ENCODE data around the gene FALEC. TPM values are rescaled to one million over a fixed set of nuclear protein-coding genes. Genes with fewer than 3 reads are reported as not detected.

FALEC gene
- total RNA-seq, result not detected
- not detected for polyA plus RNA-seq (ENCODE audit: insufficient read depth, low read depth, low replicate concordance)
- long read RNA-seq, donor 1, result 0 reads
- long read RNA-seq, donor 2, result 0 reads
- long read RNA-seq, donor 3, result 0 reads
- long read RNA-seq, donor 4, result 0 reads
- long read RNA-seq, donor 5, result 0 reads
- long read RNA-seq, donor 6, result 0 reads
- long read RNA-seq, donor 7, partial matches to known transcripts, result 1 of 1 reads
- long read RNA-seq, donor 7, other reads (novel, unspliced or antisense), result 0 of 1 reads
- long read RNA-seq, donor 8, result 0 reads
- long read RNA-seq, donor 9, result 0 reads
- long read RNA-seq, donor 10, result 0 reads

- peak within 1 kb of the TSS; percentile 53 to 63 for H3K27ac ChIP-seq (ENCODE audit: low read depth in 2 of 2, low read length in 2 of 2)
- peak within 1 kb of the TSS; percentile 29 to 78 (median 74) for H3K9ac ChIP-seq (ENCODE audit: low read length in 3 of 3)
- intact Hi-C loops (cut with DNase I), result no loop called here
- peak; percentile 96 to 99 (median 98) for DNase-seq
- peak within 1 kb of the TSS; percentile 56 to 89 (median 75) for H3K4me3 ChIP-seq (ENCODE audit: low read length in 3 of 3)
- no peaks in the 10 kb centered on the region for H3K27me3 ChIP-seq (ENCODE audit: control insufficient read depth, insufficient read depth, low read length)
- TF ChIP-seq CTCF (IDR thresholded peaks at IDR 0.05; ENCODE audit: borderline replicate concordance, extremely low read depth, insufficient read depth), result peak; percentile 10
- peaks cover 2 to 4% (median 3%) of the 10 kb centered on the region in 3 donors for H3K4me1 ChIP-seq (ENCODE audit: control insufficient read depth in 2 of 3, insufficient read depth in 2 of 3, low read depth in 1 of 3, low read length in 3 of 3)
- no peak for FAIRE-seq
- no peaks in the 10 kb centered on the region for H3K9me3 ChIP-seq (ENCODE audit: control insufficient read depth in 2 of 3, insufficient read depth in 1 of 3, low read length in 3 of 3)
- H3K36me3 ChIP-seq (ENCODE audit: control insufficient read depth in 2 of 3, insufficient read depth in 3 of 3, low read length in 3 of 3), result no peaks in the 10 kb centered on the region
These were observed at the start of gene FALEC for GRCh38 chr1:150515328-150516049. Gene FALEC (plus strand): TSS chr1:150515752.

- FAIRE-seq (no peak), DNase-seq (no peak)
- H3K9ac ChIP-seq (ENCODE audit: low read length in 3 of 3), result no peak overlapping the region
- no peaks in the 10 kb centered on the region for H3K9me3 ChIP-seq (ENCODE audit: control insufficient read depth in 2 of 3, insufficient read depth in 1 of 3, low read length in 3 of 3)
- H3K4me3 ChIP-seq (ENCODE audit: low read length in 3 of 3), result no peak overlapping the region
- TF ChIP-seq CTCF (IDR thresholded peaks at IDR 0.05; ENCODE audit: borderline replicate concordance, extremely low read depth, insufficient read depth), result no peak
- no peaks in the 10 kb centered on the region for H3K4me1 ChIP-seq (ENCODE audit: control insufficient read depth in 2 of 3, insufficient read depth in 2 of 3, low read depth in 1 of 3, low read length in 3 of 3)
- H3K36me3 ChIP-seq (ENCODE audit: control insufficient read depth in 2 of 3, insufficient read depth in 3 of 3, low read length in 3 of 3), result peaks cover 10 to 29% (median 17%) of the 10 kb centered on the region in 3 donors
- peak overlapping the region in 1 of 2 donors; percentile 49 for H3K27ac ChIP-seq (ENCODE audit: low read depth in 2 of 2, low read length in 2 of 2)
- no peaks in the 10 kb centered on the region for H3K27me3 ChIP-seq (ENCODE audit: control insufficient read depth, insufficient read depth, low read length)
- intact Hi-C loops (cut with DNase I), result loop anchor here (10.0 kb wide), 1 partner anchor 68 kb away; no protein-coding TSS in a partner anchor
These were observed 48.6 kb upstream of the FALEC start for GRCh38 chr1:150466964-150467363.

- Histone ChIP-seq H3K27me3 (ENCODE audit: control insufficient read depth, insufficient read depth, low read length) (no peaks in the 10 kb centered on the region), H3K27ac (ENCODE audit: low read depth in 2 of 2, low read length in 2 of 2) (no peak overlapping the region), H3K36me3 (ENCODE audit: control insufficient read depth in 2 of 3, insufficient read depth in 3 of 3, low read length in 3 of 3) (peaks cover 10 to 37% (median 27%) of the 10 kb centered on the region in 3 donors), H3K4me3 (ENCODE audit: low read length in 3 of 3) (no peak overlapping the region), H3K9ac (ENCODE audit: low read length in 3 of 3) (no peak overlapping the region), H3K4me1 (ENCODE audit: control insufficient read depth in 2 of 3, insufficient read depth in 2 of 3, low read depth in 1 of 3, low read length in 3 of 3) (no peaks in the 10 kb centered on the region), H3K9me3 (ENCODE audit: control insufficient read depth in 2 of 3, insufficient read depth in 1 of 3, low read length in 3 of 3) (no peaks in the 10 kb centered on the region)
- intact Hi-C loops (cut with DNase I), result loop anchor here (10.0 kb wide), 1 partner anchor 66 kb away; no protein-coding TSS in a partner anchor
- no peak for FAIRE-seq
- no peak for DNase-seq
- no peak for TF ChIP-seq CTCF (IDR thresholded peaks at IDR 0.05; ENCODE audit: borderline replicate concordance, extremely low read depth, insufficient read depth)
These were observed 46.3 kb upstream of the FALEC start for GRCh38 chr1:150469291-150469690.

Measured in kidney (tissue), 22 donors.